ENCODE results near the gene SMAD4.

Gene SMAD4

DNA sequence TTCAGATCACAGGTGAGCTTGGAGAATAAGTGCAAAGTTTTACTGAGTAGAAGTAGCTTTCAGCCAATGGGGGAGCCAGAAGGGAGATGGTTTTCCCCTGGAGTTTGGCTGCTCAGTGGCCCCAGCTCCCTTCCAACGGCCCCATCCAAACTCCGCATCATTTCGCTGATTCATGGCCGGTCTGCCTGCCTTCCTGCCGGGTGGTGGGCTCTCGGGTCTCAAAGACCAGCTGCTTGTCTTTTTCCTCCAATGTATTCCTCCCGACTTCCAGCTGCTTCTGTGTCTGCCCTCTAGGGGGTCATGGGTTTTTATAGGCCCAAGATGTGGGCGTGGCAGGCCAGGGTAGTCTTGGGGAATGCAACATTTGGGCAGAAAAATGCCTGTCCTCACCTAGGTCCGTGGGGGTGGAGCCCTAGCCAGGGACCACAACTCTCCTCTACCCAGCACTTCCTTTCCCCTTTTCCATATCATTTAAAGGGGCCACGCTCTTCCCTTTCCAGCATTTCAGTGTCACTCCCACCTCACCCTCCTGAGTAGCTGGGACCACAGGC, 94.0 kb downstream of the SMAD4 start:
- TF ChIP-seq, protein P1, sequence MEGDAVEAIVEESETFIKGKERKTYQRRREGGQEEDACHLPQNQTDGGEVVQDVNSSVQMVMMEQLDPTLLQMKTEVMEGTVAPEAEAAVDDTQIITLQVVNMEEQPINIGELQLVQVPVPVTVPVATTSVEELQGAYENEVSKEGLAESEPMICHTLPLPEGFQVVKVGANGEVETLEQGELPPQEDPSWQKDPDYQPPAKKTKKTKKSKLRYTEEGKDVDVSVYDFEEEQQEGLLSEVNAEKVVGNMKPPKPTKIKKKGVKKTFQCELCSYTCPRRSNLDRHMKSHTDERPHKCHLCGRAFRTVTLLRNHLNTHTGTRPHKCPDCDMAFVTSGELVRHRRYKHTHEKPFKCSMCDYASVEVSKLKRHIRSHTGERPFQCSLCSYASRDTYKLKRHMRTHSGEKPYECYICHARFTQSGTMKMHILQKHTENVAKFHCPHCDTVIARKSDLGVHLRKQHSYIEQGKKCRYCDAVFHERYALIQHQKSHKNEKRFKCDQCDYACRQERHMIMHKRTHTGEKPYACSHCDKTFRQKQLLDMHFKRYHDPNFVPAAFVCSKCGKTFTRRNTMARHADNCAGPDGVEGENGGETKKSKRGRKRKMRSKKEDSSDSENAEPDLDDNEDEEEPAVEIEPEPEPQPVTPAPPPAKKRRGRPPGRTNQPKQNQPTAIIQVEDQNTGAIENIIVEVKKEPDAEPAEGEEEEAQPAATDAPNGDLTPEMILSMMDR (IDR thresholded peaks at IDR 0.05), result no peak

DNA sequence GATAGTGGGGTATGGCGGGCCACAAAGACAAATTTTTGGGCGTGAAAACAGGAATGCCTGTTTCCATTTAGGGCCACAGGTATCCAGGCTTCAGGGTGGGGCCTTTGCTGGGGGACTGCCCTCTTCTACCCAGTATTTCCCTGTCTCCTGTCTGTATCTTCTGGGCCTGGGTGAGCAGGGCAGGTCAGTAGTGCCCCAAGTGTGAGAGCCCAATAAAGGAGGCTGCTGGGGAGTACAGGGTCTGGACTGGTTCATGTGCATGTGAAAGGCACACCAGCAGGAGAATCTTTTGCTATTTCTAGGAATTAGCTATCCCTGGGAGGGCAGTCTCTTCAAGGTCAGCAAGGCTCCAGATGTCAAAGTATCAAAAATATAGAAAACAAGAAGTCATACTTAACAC, 96.0 kb downstream of the SMAD4 start:
- TF ChIP-seq, protein P1 (IDR thresholded peaks at IDR 0.05), result no peak

DNA sequence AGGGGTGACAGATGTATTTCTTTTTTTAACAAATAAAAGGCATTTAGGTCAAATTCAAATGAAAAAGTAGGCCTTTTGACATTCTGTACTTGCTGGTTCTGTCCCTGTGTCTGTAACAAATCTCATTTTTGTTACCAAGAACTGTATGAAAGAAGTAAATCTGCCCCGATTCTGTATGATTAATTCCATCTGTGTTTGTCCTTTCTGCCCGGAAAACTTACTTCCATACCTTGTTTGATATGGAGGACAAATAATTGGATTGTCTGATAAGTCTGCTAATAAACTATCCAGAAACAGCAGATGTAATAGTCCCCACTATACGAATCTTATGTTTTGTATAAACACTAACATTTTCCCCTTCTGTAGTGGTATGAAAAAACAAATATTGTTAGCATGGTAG, 97.7 kb downstream of the SMAD4 start:
- TF ChIP-seq, protein P1 (IDR thresholded peaks at IDR 0.05), result no peak

DNA sequence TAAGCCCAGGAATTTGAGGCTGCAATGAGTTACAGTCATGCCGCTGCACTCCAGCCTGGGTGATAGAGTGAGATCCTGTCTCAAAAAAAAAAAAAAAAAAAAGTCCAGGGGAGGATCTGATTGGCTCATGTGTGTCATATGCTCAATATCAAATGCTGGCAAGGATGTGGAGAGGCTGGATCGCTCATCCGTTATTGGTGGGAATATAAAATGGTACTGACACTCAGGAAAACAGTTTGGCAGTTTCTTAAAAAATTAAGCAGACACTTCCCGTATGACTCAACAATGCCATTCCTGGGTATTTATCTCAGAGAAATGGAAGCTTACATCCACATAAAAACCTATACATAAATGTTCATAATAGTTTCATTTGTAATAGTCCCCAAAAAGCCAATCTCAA, 98.5 kb downstream of the SMAD4 start:
- TF ChIP-seq, protein P1 (IDR thresholded peaks at IDR 0.05), result no peak

DNA sequence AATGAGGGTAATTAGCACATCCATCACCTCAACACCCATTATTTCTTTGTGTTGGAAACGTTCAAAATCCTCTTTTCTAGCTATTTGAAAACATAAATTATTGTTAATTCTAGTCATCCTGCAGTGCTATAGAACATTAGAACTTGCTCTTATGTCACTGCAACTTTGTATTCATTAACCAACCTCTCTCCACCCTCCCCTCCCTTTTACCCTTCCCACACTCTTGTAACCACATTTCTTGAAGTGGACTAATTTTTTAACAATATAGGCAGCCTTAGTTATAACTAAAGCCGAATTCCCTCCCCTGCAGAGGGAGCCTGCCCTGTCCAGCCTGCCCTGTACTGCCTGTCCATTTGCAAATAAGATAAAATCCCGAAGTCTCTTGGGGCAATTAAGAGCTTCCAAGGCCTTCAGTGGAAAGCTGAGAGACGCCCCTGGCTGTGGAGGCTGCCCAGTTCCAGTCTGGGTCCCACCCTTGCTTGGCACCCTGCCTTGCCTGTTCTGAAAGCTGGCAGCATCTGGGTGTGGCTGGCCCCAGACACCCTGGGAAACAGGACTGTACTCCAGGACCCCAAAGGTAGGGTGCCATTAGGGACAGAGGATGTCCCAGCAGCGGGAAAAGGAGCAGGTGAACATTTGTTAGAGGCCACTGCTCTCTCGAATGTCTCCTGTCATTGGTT, 102.4 kb downstream of the SMAD4 start:
- TF ChIP-seq, protein P1 (IDR thresholded peaks at IDR 0.05), result no peak

DNA sequence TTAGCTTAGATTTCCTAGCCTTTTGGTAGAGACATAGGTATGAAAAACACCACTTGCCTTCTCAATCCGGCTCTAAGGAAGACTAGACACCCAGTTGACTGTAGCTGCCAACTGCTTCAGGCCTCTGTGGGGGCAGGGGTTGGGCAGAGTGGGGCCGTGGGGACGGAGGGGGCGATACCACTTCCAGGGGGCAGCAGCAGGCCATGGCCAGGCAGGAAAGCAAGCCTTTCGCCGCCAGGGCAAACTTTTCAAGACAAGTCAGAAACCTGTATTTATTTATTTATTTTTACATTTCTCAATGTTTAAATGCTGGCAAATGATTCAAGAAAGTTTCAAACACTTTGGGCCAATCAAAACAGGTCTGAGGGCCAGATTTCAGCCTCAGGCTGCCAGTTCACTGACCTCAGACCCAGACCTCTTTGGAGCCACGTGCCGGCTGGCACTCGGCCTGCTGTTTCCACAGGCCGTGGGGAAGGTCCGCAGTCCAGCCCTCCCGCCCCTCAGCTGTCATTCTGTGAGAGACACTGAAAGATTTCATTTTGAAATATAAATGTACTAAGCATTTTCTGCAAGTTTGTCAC, 103.7 kb downstream of the SMAD4 start:
- TF ChIP-seq, protein P1 (IDR thresholded peaks at IDR 0.05), result no peak
